Spinal cord (tissue), 10 donors: Measurements from ENCODE around the gene FAAP100. TPM values are rescaled to one million over a fixed set of nuclear protein-coding genes. Genes with fewer than 3 reads are reported as not detected.

Experiments used
- DNase-seq, 6 donors: peaks; one replicate each; pipeline versions ENCODE4 v3.0.0 to v3.0.0-alpha.2; 2013 to 2015; ENCODE audit warnings: low spot score in 6 of 6, low read depth in 4 of 6
- H3K27ac ChIP-seq: one replicate; pipeline ENCODE4 v1.5.1; 2013; ENCODE audit warnings: low read depth, low read length, control low read depth
- H3K27me3 ChIP-seq: one replicate; pipeline ENCODE4 v1.6.1; 2013; ENCODE audit warnings: low read length; ENCODE audit not compliant: control insufficient read depth, insufficient read depth
- H3K36me3 ChIP-seq: one replicate; pipeline ENCODE4 v1.6.1; 2013; ENCODE audit warnings: low read length; ENCODE audit not compliant: control insufficient read depth, insufficient read depth
- H3K4me1 ChIP-seq: one replicate; pipeline ENCODE4 v1.6.1; 2013; ENCODE audit warnings: low read length; ENCODE audit not compliant: control insufficient read depth, insufficient read depth
- H3K4me3 ChIP-seq: one replicate; pipeline ENCODE4 v1.5.1; 2013; ENCODE audit warnings: low read depth, low read length, control low read depth
- H3K9me3 ChIP-seq: one replicate; pipeline ENCODE4 v1.6.1; 2013; ENCODE audit warnings: low read length; ENCODE audit not compliant: control insufficient read depth, insufficient read depth
- WGBS: methylation state at CpG from one replicate; pipeline ENCODE4 v1.1.5; 2013; ENCODE audit warnings: missing lambda C conversion rate; ENCODE audit not compliant: insufficient coverage; 5-methylcytosine and 5-hydroxymethylcytosine counted together
- polyA plus RNA-seq, 2 donors: library from polyadenylated mRNA; unstranded; fragments of 120-200 nt; gene quantifications; one replicate each; pipeline ENCODE4 v1.2.1, GENCODE V29; 2013; ENCODE audit not compliant: insufficient read length in 2 of 2
- total RNA-seq, 2 donors: library from RNA; depleted of rRNA in 1 of 2; stranded (reverse); fragments of 120-200 nt in 1 of 2; fragments of >200 nt in 1 of 2; gene quantifications; one replicate each; pipeline versions ENCODE4 v1.2.3 to v1.2.4, GENCODE V29; 2013 to 2014
- donor health status: healthy.

FAAP100 gene
- total and polyA plus RNA-seq, 4 donors, result 16.9 to 70.9 (median 39.2) TPM

GRCh38 chr17:81558115-81558468, 5.9 kb upstream of the FAAP100 start:
- peaks cover 17% of the 10 kb centered on the region for H3K4me1 ChIP-seq
- H3K27ac ChIP-seq, result no peak overlapping the region
- H3K9me3 ChIP-seq, result no peaks in the 10 kb centered on the region
- peaks cover 73% of the 10 kb centered on the region for H3K36me3 ChIP-seq
- H3K27me3 ChIP-seq, result no peaks in the 10 kb centered on the region
- DNase-seq, result no peak
- H3K4me3 ChIP-seq, result no peak overlapping the region
- 97% methylated on average over 9 of the region's 12 CpGs for WGBS

GRCh38 chr17:81557276-81558114, 5.3 kb upstream of the FAAP100 start:
- DNase-seq, result no peak
- H3K4me1 ChIP-seq, result peaks cover 22% of the 10 kb centered on the region
- no peaks in the 10 kb centered on the region for H3K27me3 ChIP-seq
- 86% methylated on average over 20 of the region's 21 CpGs for WGBS
- no peaks in the 10 kb centered on the region for H3K9me3 ChIP-seq
- peaks cover 68% of the 10 kb centered on the region for H3K36me3 ChIP-seq
- no peak overlapping the region for H3K27ac ChIP-seq
- no peak overlapping the region for H3K4me3 ChIP-seq

GRCh38 chr17:81556863-81557262, 4.7 kb upstream of the FAAP100 start:
- Histone ChIP-seq H3K4me3 (no peak overlapping the region), H3K9me3 (no peaks in the 10 kb centered on the region), H3K4me1 (peaks cover 22% of the 10 kb centered on the region), H3K27me3 (no peaks in the 10 kb centered on the region), H3K27ac (no peak overlapping the region), H3K36me3 (peaks cover 62% of the 10 kb centered on the region)
- 96% methylated on average over 5 of the region's 6 CpGs for WGBS
- DNase-seq, result no peak

- no peak for DNase-seq
- Histone ChIP-seq H3K27ac (no peak overlapping the region), H3K9me3 (no peaks in the 10 kb centered on the region), H3K4me3 (no peak overlapping the region), H3K4me1 (peaks cover 27% of the 10 kb centered on the region), H3K27me3 (no peaks in the 10 kb centered on the region), H3K36me3 (peaks cover 62% of the 10 kb centered on the region)
- WGBS, result 99% methylated on average over 4 of the region's 9 CpGs
Observed at GRCh38 chr17:81556175-81556691, 4.1 kb upstream of the FAAP100 start.

GRCh38 chr17:81553616-81554181, 1.5 kb upstream of the FAAP100 start:
- peak in 2 of 6 donors; percentile 35 to 59 for DNase-seq
- Histone ChIP-seq H3K4me3 (peak overlapping the region; percentile 86), H3K4me1 (peaks cover 39% of the 10 kb centered on the region), H3K27me3 (no peaks in the 10 kb centered on the region), H3K27ac (peak overlapping the region; percentile 86), H3K9me3 (no peaks in the 10 kb centered on the region), H3K36me3 (peaks cover 62% of the 10 kb centered on the region)
- 26% methylated on average over 23 of the region's 24 CpGs for WGBS

GRCh38 chr17:81553018-81553615, 964 bp upstream of the FAAP100 start:
- Histone ChIP-seq H3K27ac (peak overlapping the region; percentile 86), H3K36me3 (peaks cover 62% of the 10 kb centered on the region), H3K4me1 (peaks cover 39% of the 10 kb centered on the region), H3K27me3 (no peaks in the 10 kb centered on the region), H3K9me3 (no peaks in the 10 kb centered on the region), H3K4me3 (peak overlapping the region; percentile 86)
- DNase-seq, result peak; percentile 49 to 93 (median 66)
- 3% methylated on average over 11 of the region's 19 CpGs for WGBS

DNA sequence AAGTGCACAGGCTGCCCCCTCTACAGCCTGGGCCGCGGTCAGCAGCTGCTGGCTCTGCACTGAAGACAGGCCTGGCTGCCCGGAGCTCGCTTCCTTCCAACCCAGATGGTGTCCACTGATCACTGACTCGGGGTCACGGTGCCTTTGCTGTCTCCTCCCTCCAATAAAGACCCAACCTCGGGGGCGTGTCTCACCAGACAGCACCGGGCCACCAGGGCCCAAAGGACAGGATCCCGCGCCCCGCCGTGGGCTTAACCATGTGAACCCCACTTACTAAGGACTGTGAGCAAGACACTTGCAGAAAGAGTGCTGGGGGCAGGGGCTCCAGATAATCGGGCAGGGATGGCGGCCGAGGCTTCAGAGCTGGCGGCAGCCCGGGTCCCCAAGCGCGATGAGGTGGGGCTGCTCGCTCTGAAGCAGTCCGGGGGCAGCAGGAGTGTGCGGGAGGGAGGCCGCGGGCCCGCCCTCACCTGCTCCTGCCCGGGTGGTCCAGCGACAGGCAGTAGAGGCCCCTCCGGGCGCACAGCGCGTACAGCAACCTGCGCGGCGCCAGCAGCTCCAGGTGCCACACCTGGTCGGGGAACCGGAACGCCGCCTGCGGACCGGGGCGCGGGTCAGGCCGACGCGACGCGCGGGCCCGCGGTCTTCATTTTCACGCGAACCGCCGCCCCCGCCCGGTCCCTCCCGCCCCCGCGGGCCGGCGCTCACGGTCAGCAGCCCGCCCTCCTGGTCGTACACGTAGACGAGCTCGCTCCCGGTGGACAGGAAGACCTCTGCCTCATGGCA, 502 bp downstream of the FAAP100 start:
- peak in 2 of 6 donors; percentile 11 to 24 for DNase-seq
- Histone ChIP-seq H3K27me3 (no peaks in the 10 kb centered on the region), H3K4me3 (peak overlapping the region; percentile 86), H3K9me3 (no peaks in the 10 kb centered on the region), H3K27ac (no peak overlapping the region), H3K4me1 (peaks cover 39% of the 10 kb centered on the region), H3K36me3 (peaks cover 62% of the 10 kb centered on the region)
- 1% methylated on average over 69 of the region's 69 CpGs for WGBS

DNA sequence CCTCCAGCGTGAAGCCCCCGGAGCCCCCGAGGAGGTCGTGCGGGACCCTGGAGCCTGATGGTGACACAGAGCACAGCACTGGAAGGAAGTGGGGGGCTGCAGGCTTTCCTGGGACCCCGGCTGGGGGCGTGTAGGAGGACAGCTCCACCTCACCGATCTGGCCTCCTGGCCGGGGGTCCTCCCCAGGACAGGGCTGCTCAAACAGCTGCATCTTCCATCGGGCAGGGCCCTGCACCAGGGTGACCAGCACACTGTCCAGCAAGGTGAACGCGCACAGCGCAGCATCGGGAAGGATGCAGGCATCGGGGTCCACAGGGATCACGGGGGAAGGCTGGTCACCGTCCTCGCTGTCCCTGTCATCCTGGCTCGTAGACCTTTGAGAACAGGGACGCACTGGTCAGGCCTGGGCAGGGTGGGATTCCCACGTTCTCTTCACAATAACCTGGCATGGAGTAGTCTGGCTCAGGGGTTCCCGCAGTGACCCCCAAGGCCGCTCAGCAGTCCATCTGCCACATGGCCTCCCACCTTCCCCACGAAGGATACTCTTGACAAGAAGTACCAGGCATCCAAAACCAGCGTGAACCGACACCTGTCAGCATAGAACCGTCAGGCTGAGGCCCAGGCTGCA, 1.2 kb downstream of the FAAP100 start:
- Histone ChIP-seq H3K4me3 (peak overlapping the region; percentile 86), H3K36me3 (peaks cover 62% of the 10 kb centered on the region)
- WGBS, result 83% methylated on average over 27 of the region's 27 CpGs

GRCh38 chr17:81550285-81550684, 1.9 kb downstream of the FAAP100 start:
- DNase-seq, result no peak
- 88% methylated on average over 15 of the region's 15 CpGs for WGBS
- Histone ChIP-seq H3K36me3 (peaks cover 65% of the 10 kb centered on the region), H3K27me3 (no peaks in the 10 kb centered on the region), H3K4me1 (peaks cover 39% of the 10 kb centered on the region), H3K4me3 (no peak overlapping the region), H3K27ac (no peak overlapping the region), H3K9me3 (no peaks in the 10 kb centered on the region)

More for the DNA sequence above, 1.2 kb downstream of the FAAP100 start:
- Histone ChIP-seq H3K27me3 (no peaks in the 10 kb centered on the region), H3K4me1 (peaks cover 39% of the 10 kb centered on the region), H3K9me3 (no peaks in the 10 kb centered on the region), H3K27ac (no peak overlapping the region)
- no peak for DNase-seq
